AG09309 (cell line): Measurements from ENCODE around the gene PRKAG1.

ENCODE experiments used
- DNase-seq: peaks from one replicate; pipeline ENCODE4 v3.0.0-alpha.2; 2010; ENCODE audit warnings: low read depth
- H3K4me3 ChIP-seq: 2 replicates; pipeline ENCODE4 v1.5.1; 2011; ENCODE audit warnings: mild to moderate bottlenecking, low read depth, low read length, moderate library complexity; ENCODE audit not compliant: control insufficient read depth
- TF ChIP-seq, protein P1 (sequence below): IDR thresholded peaks from 2 replicates; pipeline ENCODE4 v1.5.1; 2011; ENCODE audit warnings: mild to moderate bottlenecking, low read depth, low read length, inconsistent platforms; ENCODE audit not compliant: insufficient read depth, control insufficient read depth; ENCODE audit errors: missing control alignments

The PRKAG1 gene

DNA sequence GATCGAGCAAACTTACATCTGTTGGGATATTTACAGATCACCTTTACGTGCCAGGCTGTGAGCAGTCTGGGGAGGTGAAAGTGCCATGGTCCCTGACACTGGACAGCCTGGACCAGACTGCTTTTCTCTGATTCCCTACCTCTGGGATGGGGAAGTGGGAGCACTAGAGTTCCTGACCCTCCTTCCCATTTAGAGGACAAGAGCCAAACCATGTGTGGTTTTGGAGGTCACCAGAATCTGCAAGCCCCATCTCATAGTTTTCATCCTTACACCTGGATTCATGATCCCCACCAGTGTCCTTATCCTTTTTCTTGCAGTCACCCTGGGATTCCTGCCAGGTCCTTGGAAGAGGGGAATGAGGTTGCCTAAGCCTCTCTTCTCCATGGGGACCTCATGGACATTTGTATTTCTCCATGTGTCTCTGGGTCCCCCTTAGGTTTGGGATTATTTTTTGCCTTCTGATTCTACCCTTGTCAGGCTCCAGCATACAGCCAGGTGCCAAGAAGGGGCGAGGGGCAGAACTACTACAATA lies 45.6 kb downstream of the PRKAG1 start:
- no peak overlapping the region for H3K4me3 ChIP-seq

GRCh38 chr12:48972213-48972951 lies 46.2 kb downstream of the PRKAG1 start:
- H3K4me3 ChIP-seq: no peak overlapping the region
- TF ChIP-seq, protein P1, sequence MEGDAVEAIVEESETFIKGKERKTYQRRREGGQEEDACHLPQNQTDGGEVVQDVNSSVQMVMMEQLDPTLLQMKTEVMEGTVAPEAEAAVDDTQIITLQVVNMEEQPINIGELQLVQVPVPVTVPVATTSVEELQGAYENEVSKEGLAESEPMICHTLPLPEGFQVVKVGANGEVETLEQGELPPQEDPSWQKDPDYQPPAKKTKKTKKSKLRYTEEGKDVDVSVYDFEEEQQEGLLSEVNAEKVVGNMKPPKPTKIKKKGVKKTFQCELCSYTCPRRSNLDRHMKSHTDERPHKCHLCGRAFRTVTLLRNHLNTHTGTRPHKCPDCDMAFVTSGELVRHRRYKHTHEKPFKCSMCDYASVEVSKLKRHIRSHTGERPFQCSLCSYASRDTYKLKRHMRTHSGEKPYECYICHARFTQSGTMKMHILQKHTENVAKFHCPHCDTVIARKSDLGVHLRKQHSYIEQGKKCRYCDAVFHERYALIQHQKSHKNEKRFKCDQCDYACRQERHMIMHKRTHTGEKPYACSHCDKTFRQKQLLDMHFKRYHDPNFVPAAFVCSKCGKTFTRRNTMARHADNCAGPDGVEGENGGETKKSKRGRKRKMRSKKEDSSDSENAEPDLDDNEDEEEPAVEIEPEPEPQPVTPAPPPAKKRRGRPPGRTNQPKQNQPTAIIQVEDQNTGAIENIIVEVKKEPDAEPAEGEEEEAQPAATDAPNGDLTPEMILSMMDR: peak; percentile 33
- no peak for DNase-seq

More for the DNA sequence above, 45.6 kb downstream of the PRKAG1 start:
- DNase-seq: no peak
- TF ChIP-seq, protein P1: no peak

DNA sequence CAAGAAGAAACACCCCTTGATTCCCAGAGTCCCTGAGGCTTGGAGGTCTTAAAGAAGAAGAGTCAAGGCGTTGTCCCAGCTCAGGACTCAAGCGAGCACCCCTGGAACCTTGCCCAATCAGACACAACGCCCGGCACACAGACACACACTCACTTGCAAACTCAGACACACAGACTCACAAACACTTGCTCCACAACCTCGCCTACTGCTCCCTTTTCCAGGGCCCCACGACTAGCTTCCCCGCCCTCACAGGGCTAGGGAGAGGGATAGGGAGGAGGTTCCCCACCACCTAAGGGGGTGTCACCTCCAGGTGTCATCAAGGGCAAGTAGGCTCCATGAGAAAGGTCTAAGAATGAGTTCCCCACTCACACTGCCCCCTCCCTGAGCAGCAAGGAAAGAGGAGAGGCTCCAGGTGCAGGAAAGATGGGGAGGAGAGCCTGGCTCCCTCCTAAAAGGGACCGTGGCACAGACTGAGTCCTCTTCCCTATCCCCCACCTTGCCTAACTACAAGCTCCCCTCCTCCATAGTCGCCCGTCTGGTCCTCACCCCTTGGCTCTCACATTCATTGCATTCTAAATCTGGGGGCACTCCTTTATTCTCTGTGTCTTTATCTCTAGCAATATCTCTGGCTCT lies 47.8 kb downstream of the PRKAG1 start:
- peak overlapping the region; percentile 46 for H3K4me3 ChIP-seq
- TF ChIP-seq, protein P1: no peak
- no peak for DNase-seq

DNA sequence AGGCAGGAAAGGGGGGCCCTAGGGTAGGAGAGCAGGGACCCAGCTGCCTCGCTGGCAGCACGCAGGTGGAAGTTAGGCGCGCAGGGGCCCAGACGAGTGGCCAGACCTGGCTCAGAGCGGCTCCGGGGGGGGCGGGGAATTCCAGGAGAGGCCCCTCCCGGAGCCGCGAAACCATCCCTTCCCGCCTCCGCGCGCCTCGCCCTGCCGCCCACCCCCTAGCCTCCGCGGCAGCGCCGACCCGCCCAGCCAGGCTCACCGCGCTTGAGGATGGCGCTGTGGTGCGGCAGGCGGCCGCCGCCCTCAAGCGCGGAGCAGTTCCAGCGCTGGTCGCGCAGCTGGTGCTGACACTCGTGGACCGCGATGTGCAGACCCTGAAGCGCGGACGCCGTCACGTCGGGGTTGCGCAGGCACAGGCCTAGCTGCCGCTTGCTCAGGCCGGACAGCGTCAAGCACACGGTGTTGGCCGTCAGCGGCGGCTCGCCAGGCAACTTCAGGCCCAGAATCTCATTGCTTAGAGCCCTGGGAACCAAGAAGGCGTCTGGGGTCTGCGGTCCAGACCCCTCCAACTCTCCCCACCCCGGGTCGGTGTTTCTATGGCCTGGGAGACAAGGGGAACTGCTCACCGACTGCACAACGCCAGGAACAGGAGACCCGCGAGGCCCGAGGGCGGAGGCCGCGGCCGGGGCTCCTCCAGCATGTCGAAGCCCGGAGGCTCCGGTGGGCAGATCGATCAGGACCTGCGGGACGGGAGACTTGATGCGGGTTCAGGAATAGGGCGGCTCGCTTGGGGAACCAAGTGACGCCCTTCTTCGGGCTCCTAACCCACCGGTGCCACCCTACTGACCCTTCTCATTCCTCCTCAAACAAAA lies 48.5 kb downstream of the PRKAG1 start:
- TF ChIP-seq, protein P1: no peak
- no peak for DNase-seq
- no peak overlapping the region for H3K4me3 ChIP-seq

DNA sequence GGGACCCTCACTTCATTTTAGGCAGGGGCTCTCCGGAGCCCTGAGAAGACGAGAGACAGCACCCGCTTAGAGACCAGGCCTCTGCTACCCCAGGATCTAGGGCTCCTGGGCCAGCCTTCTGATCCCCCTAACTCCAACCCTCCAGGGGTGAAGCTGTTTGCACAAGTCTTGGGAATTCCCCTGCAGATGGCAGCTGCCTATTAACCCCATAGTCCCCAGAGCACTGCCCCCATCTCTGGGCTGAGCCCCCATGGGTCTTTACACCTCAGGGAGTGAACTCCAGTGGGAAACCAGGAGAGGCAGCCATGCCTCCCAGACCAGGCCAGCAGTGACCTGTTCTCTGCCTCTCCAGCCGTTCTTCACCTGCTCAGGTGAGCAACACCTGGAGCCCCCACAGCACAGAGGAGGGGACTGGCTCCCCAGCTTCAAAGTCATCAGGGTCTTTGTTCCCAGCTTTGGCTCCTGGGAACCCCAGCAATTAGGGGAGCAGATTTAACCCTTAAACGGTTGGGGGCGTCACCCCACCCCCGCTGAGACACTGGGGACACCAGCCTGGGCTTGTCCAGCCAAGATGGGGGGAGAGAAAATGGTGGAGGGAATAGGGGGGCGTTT lies 49.3 kb downstream of the PRKAG1 start:
- no peak for DNase-seq
- H3K4me3 ChIP-seq: no peak overlapping the region
- TF ChIP-seq, protein P1: no peak

DNA sequence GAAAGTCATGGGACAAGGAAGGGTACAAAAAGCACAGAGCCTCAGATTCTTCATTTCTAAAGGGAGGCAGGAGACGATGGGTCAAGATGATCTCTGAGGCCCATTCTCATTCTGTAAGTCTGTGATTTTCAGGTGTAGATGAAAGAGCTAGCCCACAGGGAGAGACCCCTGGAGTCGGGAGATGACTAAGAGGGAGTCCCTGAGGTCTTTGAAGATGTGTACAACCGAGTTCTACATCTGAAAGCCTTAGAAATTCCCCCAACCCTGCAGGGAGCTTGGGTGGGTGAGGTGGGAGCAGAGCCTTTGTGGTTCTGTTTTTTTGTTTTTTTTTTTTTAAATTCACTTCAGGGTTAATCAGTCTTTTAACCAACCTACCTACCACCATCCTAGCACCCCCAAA lies 50.1 kb downstream of the PRKAG1 start:
- no peak overlapping the region for H3K4me3 ChIP-seq
- DNase-seq: no peak

More for the DNA sequence above, 50.1 kb downstream of the PRKAG1 start:
- TF ChIP-seq, protein P1: no peak
